HG02588 (cell line): ENCODE data around the gene AMHR2.
A peak's percentile ranks its signal among the peaks of the same experiment; 100 is the strongest.
"Not testable (repeated sequence)": the region's sequence is repeated elsewhere in the genome, so short reads cannot be mapped to it uniquely, and the experiment has no call there.

Experiments
- ATAC-seq: cut with Tn5 transposase; IDR thresholded peaks from one replicate; pipeline ENCODE4 v1.9.1; 2021; ENCODE audit warnings: mild to moderate bottlenecking, moderate library complexity; ENCODE audit not compliant: unreplicated experiment

Gene AMHR2

DNA sequence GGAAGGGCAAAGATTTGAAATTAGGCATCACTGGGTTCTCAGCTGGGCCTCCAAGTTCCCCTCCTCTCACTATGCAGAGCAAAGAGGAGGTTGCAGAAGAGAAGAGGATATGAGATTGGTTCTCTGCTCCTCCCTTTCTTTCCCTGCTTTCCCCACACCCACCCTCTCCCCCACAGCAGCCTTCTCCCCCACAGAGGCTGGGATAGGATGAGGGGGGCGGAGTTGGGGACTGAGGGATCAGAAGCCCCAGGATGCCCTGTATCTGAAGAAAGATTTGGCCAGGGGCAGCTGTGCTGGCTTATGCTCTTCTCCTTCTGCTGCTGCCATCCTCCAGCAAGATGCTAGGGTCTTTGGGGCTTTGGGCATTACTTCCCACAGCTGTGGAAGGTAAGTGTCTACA is at the start of gene AMHR2:
TSS of gene AMHR2 (plus strand) at position 259 of the 400 bp plus-strand sequence. CDS start at position 339, 80 bp downstream.
- ATAC-seq, result no peak

DNA sequence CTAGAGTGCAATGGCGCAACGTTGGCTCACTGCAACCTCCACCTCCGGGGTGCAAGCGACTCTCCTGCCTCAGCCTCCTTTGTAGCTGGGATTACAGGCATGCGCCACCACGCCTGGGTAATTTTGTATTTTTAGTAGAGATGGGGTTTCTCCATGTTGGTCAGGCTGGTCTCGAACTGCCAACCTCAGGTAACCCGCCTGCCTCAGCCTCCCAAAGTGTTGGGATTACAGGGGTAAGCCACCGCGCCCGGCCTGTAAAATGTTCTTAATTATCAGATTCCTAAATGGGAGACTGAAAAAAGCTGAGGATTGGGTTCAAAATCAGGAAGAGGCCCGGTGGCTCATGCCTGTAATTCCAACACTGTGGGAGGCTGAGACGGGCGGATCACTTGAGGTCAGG is 49.4 kb upstream of the AMHR2 start:
- not testable (repeated sequence) for ATAC-seq

DNA sequence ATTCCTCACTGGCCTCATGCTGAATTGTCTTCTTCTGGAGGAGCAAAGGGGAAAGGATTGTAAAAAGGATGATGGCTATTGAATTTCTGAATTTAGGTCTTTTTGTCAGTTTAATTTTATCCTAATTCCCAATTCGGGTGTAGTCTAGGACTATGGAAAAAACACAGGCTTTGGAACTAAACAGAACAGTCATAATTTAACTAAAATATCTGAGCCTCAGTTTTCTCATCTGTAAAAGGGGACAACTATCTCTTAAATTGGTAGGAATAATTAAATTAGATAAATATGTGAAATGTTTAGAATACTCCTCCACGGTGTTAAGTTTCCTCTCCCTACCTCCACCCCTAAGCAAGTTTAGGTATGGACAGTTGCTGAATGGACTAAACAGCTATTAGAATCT is 46.9 kb upstream of the AMHR2 start:
- no peak for ATAC-seq

DNA sequence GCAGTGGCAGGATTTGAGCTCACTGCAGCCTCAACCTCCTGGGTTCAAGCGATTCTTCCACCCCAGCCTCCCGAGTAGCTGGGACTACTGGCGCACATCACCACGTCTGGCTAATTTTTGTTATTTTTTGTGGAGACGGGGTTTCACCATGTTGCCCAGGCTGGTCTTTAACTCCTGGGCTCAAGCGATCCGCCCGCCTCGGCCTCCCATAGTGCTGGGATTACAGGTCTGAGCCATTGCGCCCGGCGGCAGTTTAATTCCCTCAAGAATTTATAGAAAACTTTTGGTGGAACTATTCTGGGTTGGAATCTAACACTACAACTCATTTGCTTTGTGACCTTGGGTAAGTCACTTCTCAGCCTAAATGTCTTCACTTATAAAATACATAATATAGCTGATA is 45.4 kb upstream of the AMHR2 start:
- ATAC-seq, result no peak

DNA sequence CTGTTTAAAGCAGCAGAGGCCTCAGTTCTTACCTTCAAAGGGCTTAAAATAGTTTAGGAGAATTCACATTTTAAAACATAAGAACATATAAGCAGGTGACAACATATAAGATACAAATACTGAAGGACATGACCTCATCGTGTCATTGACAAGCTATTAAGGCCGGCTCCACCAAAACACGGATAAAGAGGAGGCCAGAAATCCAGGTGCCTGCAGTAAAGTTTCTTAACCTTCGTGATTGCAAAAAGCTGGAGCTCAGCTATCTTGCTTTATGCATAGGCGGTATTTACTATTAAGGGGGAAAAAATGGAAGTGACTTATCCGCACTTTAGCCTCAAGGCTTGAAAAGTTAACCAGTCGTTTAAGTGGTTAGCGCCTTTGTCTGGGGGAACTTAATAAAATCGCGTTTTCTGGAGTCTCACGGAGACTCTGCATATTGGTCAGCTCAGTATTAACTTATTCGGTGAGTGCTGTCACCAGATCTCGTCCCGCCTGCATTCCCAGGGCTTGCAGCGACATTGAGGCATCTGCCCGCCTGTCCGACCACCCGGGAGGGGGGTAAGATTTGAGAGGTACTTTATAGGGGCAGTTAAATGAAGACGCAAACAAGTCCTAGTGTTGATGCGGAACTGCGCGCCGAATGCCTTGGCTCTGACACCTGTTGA is 44.8 kb upstream of the AMHR2 start:
- ATAC-seq, result no peak

DNA sequence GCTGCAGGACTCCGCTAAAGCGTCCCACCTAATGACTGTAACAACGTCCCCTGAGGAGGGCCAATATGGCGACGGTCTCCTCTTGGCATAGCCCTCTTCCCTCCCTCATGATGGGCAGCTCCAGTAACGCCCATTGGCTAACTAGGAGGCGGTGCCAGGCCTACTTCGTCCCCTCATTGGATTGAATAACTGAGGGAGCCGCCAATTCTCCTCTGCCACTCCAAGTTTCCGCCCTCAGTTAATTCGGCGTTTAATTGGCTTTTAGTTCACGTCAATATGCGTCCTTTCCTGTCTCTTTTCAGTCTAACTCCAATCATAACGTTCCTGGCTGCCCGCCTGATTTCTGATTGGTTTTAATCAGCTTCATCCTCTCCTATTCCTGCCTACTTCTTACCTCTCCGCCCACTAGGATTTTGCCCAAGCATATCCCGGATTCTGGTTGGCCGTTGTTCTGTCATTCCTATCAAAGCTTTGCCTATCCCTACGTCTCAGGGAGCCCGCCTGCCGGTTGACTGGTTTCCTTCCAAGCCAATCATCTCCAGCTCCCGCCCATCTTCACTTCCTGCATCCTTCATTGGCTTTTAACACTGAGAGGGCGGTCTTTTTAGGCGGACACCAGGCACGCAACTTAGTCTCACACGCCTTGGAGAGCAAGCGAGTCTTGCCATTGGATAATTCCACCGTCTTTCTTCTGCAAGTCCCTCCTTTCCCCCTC is 44.1 kb upstream of the AMHR2 start:
- peak; percentile 61 for ATAC-seq

DNA sequence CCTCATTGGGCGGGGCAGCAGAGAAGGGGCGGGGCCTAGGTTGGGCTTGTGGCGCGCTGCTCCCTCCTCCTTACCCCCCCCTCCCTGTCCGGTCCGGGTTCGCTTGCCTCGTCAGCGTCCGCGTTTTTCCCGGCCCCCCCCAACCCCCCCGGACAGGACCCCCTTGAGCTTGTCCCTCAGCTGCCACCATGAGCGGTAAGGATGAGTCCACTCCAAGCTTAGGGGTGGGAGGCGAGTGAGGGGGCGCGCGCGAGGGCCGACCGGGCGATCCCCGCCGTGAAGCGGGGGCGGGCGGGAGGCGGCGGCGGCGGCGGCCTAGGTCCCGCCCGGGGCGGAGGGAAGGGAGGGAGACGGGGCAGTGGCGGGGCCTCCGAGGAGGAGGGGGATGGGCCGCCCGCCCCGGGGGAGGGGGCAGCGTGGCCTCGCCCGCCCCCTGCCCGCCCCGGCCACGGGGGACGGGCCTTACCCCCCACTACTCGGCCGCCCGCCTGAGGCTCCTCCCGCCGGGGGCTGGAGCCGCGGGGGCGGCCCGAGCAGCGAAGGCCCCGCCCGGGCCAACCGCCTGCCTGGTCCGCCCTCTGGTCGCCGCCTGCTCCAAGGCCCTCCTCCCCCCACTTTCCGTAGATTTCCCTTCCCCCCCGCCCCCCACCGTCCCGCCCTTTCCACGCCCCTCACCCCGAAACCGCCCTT is 43.4 kb upstream of the AMHR2 start, which contains the start of gene SP1:
TSS of gene SP1 (plus strand) at position 73 of the 690 bp plus-strand sequence. CDS start at position 189, 116 bp downstream.
- peak; percentile 43 for ATAC-seq

DNA sequence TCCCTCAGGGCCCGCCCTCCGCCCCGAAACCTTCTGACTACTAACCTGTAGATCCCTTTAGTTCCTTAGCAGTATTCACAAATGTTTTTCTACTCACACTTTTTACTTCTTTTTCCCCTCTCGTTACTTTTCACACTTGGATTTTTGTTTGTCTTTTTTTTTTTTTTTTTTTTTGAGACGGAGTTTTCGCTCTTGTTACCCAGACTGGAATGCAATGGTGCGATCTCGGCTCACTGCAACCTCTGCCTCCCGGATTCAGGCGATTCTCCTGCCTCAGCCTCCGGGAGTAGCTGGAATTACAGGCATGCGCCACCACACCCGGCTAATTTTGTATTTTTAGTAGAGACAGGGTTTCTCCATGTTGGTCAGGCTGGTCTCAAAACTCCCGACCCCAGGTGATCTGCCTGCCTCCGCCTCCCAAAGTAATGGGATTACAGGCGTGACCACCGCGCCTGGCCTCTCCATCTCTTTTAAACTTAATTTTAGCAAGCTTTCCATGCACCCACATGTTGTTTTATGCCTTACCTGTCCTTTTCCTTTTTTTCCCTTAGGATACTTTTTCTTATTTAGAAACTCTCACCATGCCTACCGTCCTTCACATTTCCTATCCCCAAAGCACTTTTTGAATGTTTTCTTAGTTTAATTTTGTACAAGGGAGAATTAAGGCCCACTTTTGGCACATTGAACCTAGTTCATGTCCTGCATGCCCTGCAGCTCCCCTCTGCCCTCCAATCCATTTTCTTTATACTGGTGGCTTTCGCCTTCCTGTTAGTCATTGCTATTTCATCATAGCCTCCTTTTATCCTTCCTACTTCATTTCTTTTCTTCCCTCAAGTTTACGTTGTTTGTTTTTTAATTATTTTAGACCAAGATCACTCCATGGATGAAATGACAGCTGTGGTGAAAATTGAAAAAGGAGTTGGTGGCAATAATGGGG is 42.6 kb upstream of the AMHR2 start:
- ATAC-seq, result no peak

DNA sequence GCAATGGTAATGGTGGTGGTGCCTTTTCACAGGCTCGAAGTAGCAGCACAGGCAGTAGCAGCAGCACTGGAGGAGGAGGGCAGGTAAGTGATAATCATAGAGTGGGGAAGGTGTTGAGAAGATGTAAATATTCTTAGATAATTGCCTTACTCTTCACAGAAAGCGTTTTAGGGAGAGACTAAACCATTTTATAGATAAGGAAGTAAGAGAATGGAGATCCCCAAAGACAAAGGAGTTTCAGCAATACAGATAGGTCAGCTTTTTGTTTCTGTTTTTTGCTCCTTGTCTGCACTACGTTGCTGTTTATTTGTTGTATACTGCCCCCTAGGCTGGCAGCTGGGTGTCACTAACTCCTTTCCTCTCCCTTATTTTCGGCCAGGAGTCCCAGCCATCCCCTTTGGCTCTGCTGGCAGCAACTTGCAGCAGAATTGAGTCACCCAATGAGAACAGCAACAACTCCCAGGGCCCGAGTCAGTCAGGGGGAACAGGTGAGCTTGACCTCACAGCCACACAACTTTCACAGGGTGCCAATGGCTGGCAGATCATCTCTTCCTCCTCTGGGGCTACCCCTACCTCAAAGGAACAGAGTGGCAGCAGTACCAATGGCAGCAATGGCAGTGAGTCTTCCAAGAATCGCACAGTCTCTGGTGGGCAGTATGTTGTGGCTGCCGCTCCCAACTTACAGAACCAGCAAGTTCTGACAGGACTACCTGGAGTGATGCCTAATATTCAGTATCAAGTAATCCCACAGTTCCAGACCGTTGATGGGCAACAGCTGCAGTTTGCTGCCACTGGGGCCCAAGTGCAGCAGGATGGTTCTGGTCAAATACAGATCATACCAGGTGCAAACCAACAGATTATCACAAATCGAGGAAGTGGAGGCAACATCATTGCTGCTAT is 41.7 kb upstream of the AMHR2 start:
- ATAC-seq, result no peak

DNA sequence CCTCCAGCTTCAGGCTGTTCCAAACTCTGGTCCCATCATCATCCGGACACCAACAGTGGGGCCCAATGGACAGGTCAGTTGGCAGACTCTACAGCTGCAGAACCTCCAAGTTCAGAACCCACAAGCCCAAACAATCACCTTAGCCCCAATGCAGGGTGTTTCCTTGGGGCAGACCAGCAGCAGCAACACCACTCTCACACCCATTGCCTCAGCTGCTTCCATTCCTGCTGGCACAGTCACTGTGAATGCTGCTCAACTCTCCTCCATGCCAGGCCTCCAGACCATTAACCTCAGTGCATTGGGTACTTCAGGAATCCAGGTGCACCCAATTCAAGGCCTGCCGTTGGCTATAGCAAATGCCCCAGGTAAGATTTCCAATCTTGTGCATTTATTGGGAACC is 40.4 kb upstream of the AMHR2 start:
- ATAC-seq, result no peak

DNA sequence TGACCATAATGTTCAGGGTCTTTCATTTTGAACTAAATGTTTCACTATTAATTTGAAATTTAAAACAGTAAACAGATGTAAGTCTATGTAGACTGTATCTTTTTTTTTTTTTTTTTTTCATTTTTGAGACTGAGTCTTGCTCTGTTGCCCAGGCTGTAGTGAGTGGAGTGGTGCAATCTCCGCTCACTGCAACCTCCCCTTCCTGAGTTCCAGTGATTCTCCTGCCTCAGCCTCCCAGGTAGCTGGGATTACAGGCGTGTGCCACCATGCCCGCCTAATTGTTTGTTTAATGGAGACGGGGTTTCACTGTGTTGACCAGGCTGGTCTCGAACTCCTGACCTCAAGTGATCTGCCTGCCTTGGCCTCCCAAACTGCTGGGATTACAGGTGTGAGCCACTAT is 37.3 kb upstream of the AMHR2 start:
- ATAC-seq, result not testable (repeated sequence)

DNA sequence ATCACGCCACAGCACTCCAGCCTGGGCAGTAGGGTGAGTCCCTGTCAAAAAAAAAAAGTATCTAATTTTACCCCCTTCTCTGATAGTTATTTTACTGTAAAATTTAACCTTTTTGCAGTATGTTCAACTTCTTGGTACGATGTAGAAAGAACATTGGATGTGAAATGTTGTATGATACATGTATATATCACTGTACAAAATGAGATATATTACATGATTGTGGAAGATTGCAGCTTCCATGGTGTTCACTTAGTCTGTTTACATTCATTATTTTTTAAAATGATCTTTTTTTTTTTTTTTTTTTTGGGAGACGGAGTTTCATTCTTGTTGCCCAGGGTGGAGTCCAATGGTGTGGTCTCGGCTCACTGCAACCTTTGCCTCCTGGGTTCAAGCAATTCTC is 34.7 kb upstream of the AMHR2 start:
- no peak for ATAC-seq

DNA sequence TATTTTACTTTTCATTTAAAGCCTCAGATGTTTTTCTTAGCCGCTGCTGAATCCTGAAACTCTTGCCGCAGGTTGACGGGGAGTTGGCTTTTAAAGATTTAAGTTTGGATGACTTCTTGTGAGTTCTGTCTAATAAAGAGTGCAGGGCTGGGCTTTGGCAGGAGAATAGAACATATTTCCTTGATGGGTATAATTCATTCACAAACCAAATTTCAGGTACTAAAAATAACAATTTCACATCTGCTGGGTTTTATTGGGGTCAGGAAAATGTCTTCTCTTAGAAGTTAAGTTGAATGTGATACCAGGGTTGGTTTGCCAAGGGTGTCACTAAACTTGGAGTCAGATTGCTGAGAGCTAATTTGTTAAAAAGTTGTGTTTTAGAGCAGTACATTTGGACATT is 34.0 kb upstream of the AMHR2 start:
- no peak for ATAC-seq

DNA sequence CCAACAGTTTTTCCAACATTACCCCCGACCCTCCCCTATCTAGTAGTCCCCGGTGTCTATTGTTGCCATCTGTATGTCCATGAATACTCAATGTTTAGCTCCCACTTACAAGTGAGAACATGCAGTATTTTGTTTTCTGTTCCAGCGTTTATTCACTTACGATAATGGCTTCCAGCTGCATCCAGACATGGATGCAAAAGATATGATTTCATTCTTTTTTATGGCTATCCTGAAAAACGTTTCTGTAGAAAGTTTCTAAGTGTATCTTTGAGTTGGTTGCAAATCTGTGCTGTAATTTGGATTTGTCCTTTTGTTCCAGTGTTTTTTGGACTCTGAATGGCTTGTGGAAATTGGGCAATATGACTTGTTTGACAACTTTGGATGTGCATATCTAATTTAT is 31.9 kb upstream of the AMHR2 start:
- ATAC-seq, result no peak

DNA sequence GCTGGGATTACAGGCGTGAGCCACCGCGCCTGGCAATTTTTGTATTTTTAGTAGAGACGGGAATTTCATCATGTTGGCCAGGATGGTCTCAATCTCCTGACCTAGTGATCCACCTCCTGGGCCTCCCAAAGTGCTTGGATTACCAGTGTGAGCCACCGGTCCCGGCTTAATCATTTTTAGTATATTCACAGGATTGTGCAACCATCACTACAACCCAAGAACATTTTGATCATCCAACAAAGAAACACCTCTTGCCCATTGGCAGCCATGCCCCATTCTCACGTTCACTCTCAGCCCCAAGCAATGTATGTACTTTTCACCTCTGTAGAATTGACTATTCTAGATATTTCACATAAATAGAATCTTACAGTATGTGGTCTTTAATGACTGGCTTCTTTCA is 23.8 kb upstream of the AMHR2 start:
- no peak for ATAC-seq

DNA sequence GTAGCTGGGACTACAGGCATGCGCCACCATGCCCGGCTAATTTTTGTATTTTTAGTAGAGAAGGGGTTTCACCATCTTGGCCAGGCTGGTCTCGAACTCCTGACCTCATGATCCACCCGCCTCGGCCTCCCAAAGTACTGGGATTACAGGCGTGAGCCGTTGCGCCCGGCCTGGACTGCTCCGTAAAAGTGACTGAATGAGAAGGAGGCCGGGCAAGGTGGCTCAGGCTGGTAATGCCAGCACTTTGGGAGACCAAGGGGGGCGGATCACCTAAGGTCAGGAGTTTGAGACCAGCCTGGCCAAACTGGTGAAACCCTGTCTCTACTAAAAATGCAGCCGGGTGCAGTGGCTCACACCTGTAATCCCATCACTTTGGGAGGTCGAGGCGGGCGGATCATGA is 21.3 kb upstream of the AMHR2 start:
- not testable (repeated sequence) for ATAC-seq

DNA sequence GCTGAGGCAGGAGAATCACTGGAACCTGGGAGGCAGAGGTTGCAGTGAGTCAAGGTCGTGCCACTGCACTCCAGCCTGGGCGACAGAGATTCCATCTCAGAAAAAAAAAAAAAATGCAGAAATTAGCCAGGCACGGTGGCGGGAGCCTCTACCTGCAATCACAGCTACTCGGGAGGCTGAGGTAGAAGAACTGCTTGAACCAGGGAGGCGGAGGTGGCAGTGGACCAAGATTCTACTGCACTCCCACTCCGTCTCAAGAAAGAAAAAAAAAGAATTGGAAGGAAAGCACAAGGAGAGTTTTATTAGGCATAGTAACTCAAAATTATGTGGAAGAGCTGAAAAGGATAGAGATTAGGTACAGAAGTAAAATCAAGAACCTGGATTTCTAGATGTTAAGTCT is 20.8 kb upstream of the AMHR2 start:
- ATAC-seq, result no peak

DNA sequence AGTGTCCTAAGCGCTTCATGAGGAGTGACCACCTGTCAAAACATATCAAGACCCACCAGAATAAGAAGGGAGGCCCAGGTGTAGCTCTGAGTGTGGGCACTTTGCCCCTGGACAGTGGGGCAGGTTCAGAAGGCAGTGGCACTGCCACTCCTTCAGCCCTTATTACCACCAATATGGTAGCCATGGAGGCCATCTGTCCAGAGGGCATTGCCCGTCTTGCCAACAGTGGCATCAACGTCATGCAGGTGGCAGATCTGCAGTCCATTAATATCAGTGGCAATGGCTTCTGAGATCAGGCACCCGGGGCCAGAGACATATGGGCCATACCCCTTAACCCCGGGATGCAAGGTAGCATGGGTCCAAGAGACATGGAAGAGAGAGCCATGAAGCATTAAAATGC is 12.7 kb upstream of the AMHR2 start:
- ATAC-seq, result no peak

DNA sequence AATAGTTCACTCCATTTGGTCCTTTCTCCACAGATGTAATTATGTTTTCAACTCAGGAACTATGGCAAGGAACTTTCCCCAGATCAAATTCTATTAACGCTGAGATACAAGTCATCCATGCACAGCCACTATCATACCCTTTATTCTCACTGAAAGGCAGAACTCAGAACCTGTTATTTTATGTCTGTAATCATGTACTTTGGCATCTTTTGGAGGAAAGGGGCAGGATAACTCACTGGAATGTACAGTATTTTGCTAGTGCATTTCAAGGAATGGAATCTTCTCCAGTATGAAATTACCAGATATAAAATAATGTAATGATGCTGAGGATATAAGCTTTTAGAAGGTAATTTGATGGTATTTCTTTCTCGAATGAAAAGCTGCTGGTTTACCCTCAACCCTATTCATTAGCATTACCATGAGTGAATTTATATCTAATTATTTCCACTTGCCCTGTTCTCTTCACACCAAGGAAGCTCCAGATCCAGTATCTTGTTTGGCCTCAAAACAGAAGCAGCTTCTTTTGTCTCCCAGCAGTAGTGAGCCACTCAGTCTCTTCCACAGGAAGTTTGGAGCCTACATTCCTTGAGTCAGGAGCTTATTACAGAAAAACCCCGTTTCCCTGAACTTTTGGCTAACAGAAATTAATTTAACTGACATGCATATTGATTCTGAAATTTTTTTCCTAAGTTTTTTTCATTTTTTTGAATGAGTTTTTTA is 10.0 kb upstream of the AMHR2 start:
- no peak for ATAC-seq
